HCT116 (cell line): ENCODE measurements around the gene OTOP2. TPM values are rescaled to one million over a fixed set of nuclear protein-coding genes. Genes with fewer than 3 reads are reported as not detected.
A peak's percentile ranks its signal among the peaks of the same experiment; 100 is the strongest.

ENCODE experiments used
- ATAC-seq: fragments of 200-7000 bp; cut with Tn5 transposase; 2 replicates; pipeline ENCODE4 v1.9.1; 2020; ENCODE audit warnings: mild to moderate bottlenecking, moderate library complexity
- BruUV-seq: library from RNA; stranded (reverse); fragments of 400-500 nt; replicated peaks from 2 replicates; lab custom pipeline; 2021; lab: Mats Ljungman, UMichigan
- CTCF ChIA-PET: fragments of 300-600 bp; sonication (Branson Sonifier 250); formaldehyde crosslinking; loops from one replicate; lab custom pipeline; 2021; ENCODE audit warnings: antibody characterized with exemption; lab: Charles Lee
- POLR2A ChIA-PET: fragments of 300-600, 350-600 bp; sonication (Branson Sonifier 250); formaldehyde crosslinking; loops from one replicate; lab custom pipeline; 2021; ENCODE audit warnings: antibody characterized with exemption; lab: Charles Lee
- RAD21 ChIA-PET, 2 experiments: fragments of 300-600 bp; sonication (Branson Sonifier 250); formaldehyde crosslinking; loops; one replicate each; lab custom pipeline; 2023; ENCODE audit warnings: low total read pairs in 2 of 2; ENCODE audit not compliant: uncharacterized antibody in 2 of 2, unreplicated experiment in 2 of 2, low non-redundant PET in 1 of 2; lab: Charles Lee
- DNase-seq: peaks from one replicate; pipeline ENCODE4 v3.0.0-alpha.2; 2010; ENCODE audit warnings: low read depth, low spot score
- H2AFZ ChIP-seq: fragments of 200-600 bp; shearing (Covaris generic), sonication (generic); 2 replicates; pipeline ENCODE4 v1.6.1; 2017; ENCODE audit warnings: low read depth, mixed run types, mixed read lengths, antibody characterized with exemption, low read length; ENCODE audit not compliant: poor library complexity, severe bottlenecking
- H3K27ac ChIP-seq: 2 replicates; pipeline ENCODE4 v1.5.1; 2012; ENCODE audit warnings: low read depth, low read length
- H3K27me3 ChIP-seq: fragments of 200-600 bp; sonication (generic); 2 replicates; pipeline ENCODE4 v1.6.1; 2016; ENCODE audit warnings: mixed run types, low read length, mixed read lengths; ENCODE audit not compliant: insufficient read depth
- H3K36me3 ChIP-seq, 2 experiments: fragments of 200-500 bp in 1 of 2; fragments of 200-600 bp in 1 of 2; sonication (Bioruptor generic) in 1 of 2; sonication (generic) in 1 of 2; 2 replicates each; pipeline versions ENCODE4 v1.5.1 to v1.6.1; 2014 to 2016; ENCODE audit warnings: low read length in 2 of 2, inconsistent platforms in 1 of 2, mixed read lengths in 1 of 2, mixed run types in 1 of 2; ENCODE audit not compliant: insufficient read depth in 2 of 2, control insufficient read depth in 1 of 2
- H3K4me1 ChIP-seq, 2 experiments: fragments of 200-600 bp in 1 of 2; sonication (generic) in 1 of 2; 2 replicates each; pipeline versions ENCODE4 v1.5.1 to v1.6.1; 2012 to 2017; ENCODE audit warnings: low read length in 2 of 2, inconsistent platforms in 1 of 2, mild to moderate bottlenecking in 1 of 2, mixed read lengths in 1 of 2, mixed run types in 1 of 2, moderate library complexity in 1 of 2; ENCODE audit not compliant: insufficient read depth in 2 of 2, control insufficient read depth in 1 of 2
- H3K4me2 ChIP-seq: fragments of 200-600 bp; sonication (generic); 2 replicates; pipeline ENCODE4 v1.6.1; 2017; ENCODE audit warnings: mixed run types, low read length, mixed read lengths
- H3K4me3 ChIP-seq, 2 experiments: fragments of 200-600 bp in 1 of 2; sonication (generic) in 1 of 2; replicated peaks in 1 of 2; 2 replicates each; pipeline ENCODE4 v1.5.1; 2011 to 2016; ENCODE audit warnings: low read length in 2 of 2, control low read depth in 1 of 2, low read depth in 1 of 2, mild to moderate bottlenecking in 1 of 2, mixed read lengths in 1 of 2, mixed run types in 1 of 2
- H3K79me2 ChIP-seq: fragments of 200-600 bp; sonication (generic); 2 replicates; pipeline ENCODE4 v1.6.1; 2017; ENCODE audit warnings: mild to moderate bottlenecking, mixed run types, low read length, moderate library complexity, mixed read lengths; ENCODE audit not compliant: insufficient read depth
- H3K9ac ChIP-seq: fragments of 200-600 bp; sonication (generic); 2 replicates; pipeline ENCODE4 v1.6.1; 2016; ENCODE audit warnings: low read length, mixed read lengths
- H3K9me2 ChIP-seq: fragments of 200-600 bp; sonication (generic), shearing (Covaris generic); 2 replicates; pipeline ENCODE4 v1.6.1; 2017; ENCODE audit warnings: mixed run types, mild to moderate bottlenecking, moderate library complexity; ENCODE audit not compliant: insufficient read depth
- H3K9me3 ChIP-seq, 2 experiments: fragments of 200-500 bp in 1 of 2; fragments of 200-600 bp in 1 of 2; sonication (Bioruptor generic) in 1 of 2; sonication (generic) in 1 of 2; 2 replicates each; pipeline ENCODE4 v1.6.1; 2014 to 2017; ENCODE audit warnings: low read length in 2 of 2, mixed read lengths in 2 of 2, inconsistent platforms in 1 of 2, low read depth in 1 of 2, mild to moderate bottlenecking in 1 of 2, mixed run types in 1 of 2, moderate library complexity in 1 of 2; ENCODE audit not compliant: control insufficient read depth in 1 of 2, insufficient read depth in 1 of 2
- H4K20me1 ChIP-seq: fragments of 200-600 bp; sonication (generic), shearing (Covaris generic); 2 replicates; pipeline ENCODE4 v1.6.1; 2017; ENCODE audit warnings: mixed run types, mild to moderate bottlenecking, moderate library complexity; ENCODE audit not compliant: insufficient read depth
- POLR2A ChIP-seq: IDR thresholded peaks from 2 replicates; pipeline ENCODE4 v1.7.0; 2011; ENCODE audit warnings: borderline replicate concordance; ENCODE audit not compliant: insufficient read depth, insufficient read length; ENCODE audit errors: extremely low read depth
- RAD21 ChIP-seq: IDR thresholded peaks from 2 replicates; pipeline ENCODE4 v1.6.1; 2012; ENCODE audit warnings: low read depth, mild to moderate bottlenecking
- intact Hi-C: fragments of 100-400 bp; cut with micrococcal nuclease; formaldehyde crosslinking; loops from 2 replicates; pipeline ENCODE4 v1.10.0; 2022
- total RNA-seq: library from RNA; stranded (reverse); gene quantifications from one replicate; pipeline ENCODE4 v1.2.1, GENCODE V29; 2021; ENCODE audit not compliant: unreplicated experiment
- TF ChIP-seq, protein P1 (sequence below), 3 experiments: fragments of 200-600 bp in 1 of 3; sonication (generic) in 1 of 3; IDR thresholded peaks in 2 of 3; conservative IDR thresholded peaks in 1 of 3; 2 replicates each; pipeline ENCODE4 v1.5.1; 2012 to 2017; ENCODE audit warnings: low read depth in 2 of 3, low read length in 2 of 3, antibody characterized with exemption in 1 of 3, borderline replicate concordance in 1 of 3, control low read depth in 1 of 3, mild to moderate bottlenecking in 1 of 3, mixed read lengths in 1 of 3, mixed run types in 1 of 3, moderate library complexity in 1 of 3; ENCODE audit not compliant: insufficient read depth in 1 of 3

Gene OTOP2
- total RNA-seq, 1 experiment from 2014 or later, result not detected

GRCh38 chr17:74963656-74964055 is 39.6 kb downstream of the OTOP2 start:
- no peak overlapping the region for H3K4me3 ChIP-seq
- no peak overlapping the region for H2AFZ ChIP-seq
- POLR2A ChIA-PET, result no interaction called here
- no peaks in the 10 kb centered on the region for H3K27me3 ChIP-seq
- TF ChIP-seq POLR2A, result no peak
- TF ChIP-seq, protein P1, sequence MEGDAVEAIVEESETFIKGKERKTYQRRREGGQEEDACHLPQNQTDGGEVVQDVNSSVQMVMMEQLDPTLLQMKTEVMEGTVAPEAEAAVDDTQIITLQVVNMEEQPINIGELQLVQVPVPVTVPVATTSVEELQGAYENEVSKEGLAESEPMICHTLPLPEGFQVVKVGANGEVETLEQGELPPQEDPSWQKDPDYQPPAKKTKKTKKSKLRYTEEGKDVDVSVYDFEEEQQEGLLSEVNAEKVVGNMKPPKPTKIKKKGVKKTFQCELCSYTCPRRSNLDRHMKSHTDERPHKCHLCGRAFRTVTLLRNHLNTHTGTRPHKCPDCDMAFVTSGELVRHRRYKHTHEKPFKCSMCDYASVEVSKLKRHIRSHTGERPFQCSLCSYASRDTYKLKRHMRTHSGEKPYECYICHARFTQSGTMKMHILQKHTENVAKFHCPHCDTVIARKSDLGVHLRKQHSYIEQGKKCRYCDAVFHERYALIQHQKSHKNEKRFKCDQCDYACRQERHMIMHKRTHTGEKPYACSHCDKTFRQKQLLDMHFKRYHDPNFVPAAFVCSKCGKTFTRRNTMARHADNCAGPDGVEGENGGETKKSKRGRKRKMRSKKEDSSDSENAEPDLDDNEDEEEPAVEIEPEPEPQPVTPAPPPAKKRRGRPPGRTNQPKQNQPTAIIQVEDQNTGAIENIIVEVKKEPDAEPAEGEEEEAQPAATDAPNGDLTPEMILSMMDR (IDR thresholded peaks at IDR 0.05 in 2 of 3, conservative IDR thresholded peaks at IDR 0.05 in 1 of 3; ENCODE audit: borderline replicate concordance in 1 of 3, insufficient read depth in 1 of 3, low read depth in 2 of 3, low read length in 2 of 3), result peak in 1 of 3 experiments; percentile 30; a peak in 2 of 6 replicates
- no peaks in the 10 kb centered on the region for H3K36me3 ChIP-seq
- no peak overlapping the region for H3K9ac ChIP-seq
- no peaks in the 10 kb centered on the region for H3K79me2 ChIP-seq
- CTCF ChIA-PET, result interaction anchor here (1.2 to 3.9 kb wide), 6 partner anchors 9 to 277 kb away, joined by 4 to 13 read pairs (median 6); partner anchors contain the start of genes CDR2L, HID1 and MRPL58
- no peak overlapping the region; the same call in 1 of the 2 replicates for H3K27ac ChIP-seq
- no peaks in the 10 kb centered on the region for H3K9me2 ChIP-seq
- RAD21 ChIA-PET, result interaction anchor here in 1 of 2 experiments (0.6 to 1.5 kb wide), 2 partner anchors 236 to 238 kb away, joined by 3 read pairs; no protein-coding TSS in a partner anchor
- no peaks in the 10 kb centered on the region for H4K20me1 ChIP-seq
- H3K9me3 ChIP-seq, result no peaks in the 10 kb centered on the region
- ATAC-seq, result no peak
- H3K4me2 ChIP-seq, result no peak overlapping the region
- intact Hi-C loops, result loop anchor here (5.0 kb wide), 1 partner anchor 69 kb away; no protein-coding TSS in a partner anchor
- DNase-seq, result no peak
- BruUV-seq, result no TSS peak
- peaks cover 20 to 27% of the 10 kb centered on the region in 2 experiments for H3K4me1 ChIP-seq

GRCh38 chr17:74964246-74964761 is 40.2 kb downstream of the OTOP2 start:
- no peak overlapping the region for H2AFZ ChIP-seq
- DNase-seq (no peak), ATAC-seq (no peak)
- H3K9me3 ChIP-seq, result no peaks in the 10 kb centered on the region
- TF ChIP-seq RAD21, result no peak
- H3K4me1 ChIP-seq, result peaks cover 27 to 34% of the 10 kb centered on the region in 2 experiments
- no peaks in the 10 kb centered on the region for H4K20me1 ChIP-seq
- no peaks in the 10 kb centered on the region for H3K36me3 ChIP-seq
- ChIA-PET CTCF (interaction anchor here (1.2 to 1.7 kb wide), 5 partner anchors 9 to 237 kb away, joined by 4 to 11 read pairs (median 4); partner anchors contain the start of genes CDR2L, HID1 and MRPL58), POLR2A (interaction anchor here (1.1 kb wide), 1 partner anchor 167 kb away, joined by 3 read pairs; the partner anchor contains the start of gene NT5C), RAD21 (interaction anchor here in 1 of 2 experiments (1.5 kb wide), 1 partner anchor 237 kb away, joined by 3 read pairs; no protein-coding TSS in a partner anchor)
- H3K4me2 ChIP-seq, result no peak overlapping the region
- no peaks in the 10 kb centered on the region for H3K79me2 ChIP-seq
- no peak overlapping the region for H3K9ac ChIP-seq
- H3K27ac ChIP-seq, result no peak overlapping the region
- intact Hi-C loops, result loop anchor here (5.0 kb wide), 1 partner anchor 68 kb away; no protein-coding TSS in a partner anchor
- H3K9me2 ChIP-seq, result no peaks in the 10 kb centered on the region
- no peaks in the 10 kb centered on the region for H3K27me3 ChIP-seq
- BruUV-seq, result no TSS peak
- no peak overlapping the region for H3K4me3 ChIP-seq
